ENCODE results near the gene PKM.
A peak's percentile ranks its signal among the peaks of the same experiment; 100 is the strongest.

The PKM gene

GRCh38 chr15:72235298-72235697, 4.3 kb upstream of the PKM start:
- no peak for DNase-seq (ENCODE audit: low read depth in 3 of 3)

- no peak for DNase-seq (ENCODE audit: low read depth in 3 of 3)
These were observed 2.8 kb upstream of the PKM start for GRCh38 chr15:72233769-72234168.

GRCh38 chr15:72231833-72232478, 966 bp upstream of the PKM start:
- DNase-seq (ENCODE audit: low read depth in 3 of 3) = peak in 1 of 3 donors; percentile 31

GRCh38 chr15:72230197-72231065, 559 bp downstream of the PKM start:
- peak; percentile 73 to 92 (median 81) for DNase-seq (ENCODE audit: low read depth in 3 of 3)

- no peak for DNase-seq (ENCODE audit: low read depth in 3 of 3)
These were observed 1.1 kb downstream of the PKM start for GRCh38 chr15:72229947-72230196.

- no peak for DNase-seq (ENCODE audit: low read depth in 3 of 3)
These were observed 1.7 kb downstream of the PKM start for GRCh38 chr15:72229076-72229946.

- DNase-seq (ENCODE audit: low read depth in 3 of 3) = no peak
These were observed 3.3 kb downstream of the PKM start for GRCh38 chr15:72227720-72228119.

GRCh38 chr15:72227192-72227586, 3.8 kb downstream of the PKM start:
- DNase-seq (ENCODE audit: low read depth in 3 of 3) = peak in 1 of 3 donors; percentile 58

- no peak for DNase-seq (ENCODE audit: low read depth in 3 of 3)
These were observed 7.7 kb downstream of the PKM start for GRCh38 chr15:72223278-72223677.

GRCh38 chr15:72222393-72222792, 8.6 kb downstream of the PKM start:
- no peak for DNase-seq (ENCODE audit: low read depth in 3 of 3)

- no peak for DNase-seq (ENCODE audit: low read depth in 3 of 3)
These were observed 10.3 kb downstream of the PKM start for GRCh38 chr15:72220687-72221086.

GRCh38 chr15:72217216-72217615, 13.8 kb downstream of the PKM start:
- DNase-seq (ENCODE audit: low read depth in 3 of 3) = no peak

GRCh38 chr15:72216079-72216478, 14.9 kb downstream of the PKM start:
- DNase-seq (ENCODE audit: low read depth in 3 of 3) = no peak

GRCh38 chr15:72207558-72208085, 23.4 kb downstream of the PKM start:
- DNase-seq (ENCODE audit: low read depth in 3 of 3) = no peak

GRCh38 chr15:72206677-72207000, 24.4 kb downstream of the PKM start:
- no peak for DNase-seq (ENCODE audit: low read depth in 3 of 3)

GRCh38 chr15:72205896-72206676, 24.9 kb downstream of the PKM start:
- DNase-seq (ENCODE audit: low read depth in 3 of 3) = no peak

- DNase-seq (ENCODE audit: low read depth in 3 of 3) = no peak
These were observed 25.7 kb downstream of the PKM start for GRCh38 chr15:72205273-72205672.

GRCh38 chr15:72203507-72203837, 27.5 kb downstream of the PKM start:
- no peak for DNase-seq (ENCODE audit: low read depth in 3 of 3)

GRCh38 chr15:72202801-72203506, 28.0 kb downstream of the PKM start:
- no peak for DNase-seq (ENCODE audit: low read depth in 3 of 3)

- no peak for DNase-seq (ENCODE audit: low read depth in 3 of 3)
These were observed 28.7 kb downstream of the PKM start for GRCh38 chr15:72202302-72202701.

GRCh38 chr15:72201391-72201921, 29.5 kb downstream of the PKM start:
- DNase-seq (ENCODE audit: low read depth in 3 of 3) = no peak

Measured in stimulated activated CD4-positive, alpha-beta T cell treated with anti-CD3 and anti-CD28 coated beads, TNF-alpha, amount 100 ng/mL, for 48 hours (primary cell).